ENCODE measurements around the gene VPS16. TPM values are rescaled to one million over a fixed set of nuclear protein-coding genes. Genes with fewer than 3 reads are reported as not detected.
A peak's percentile ranks its signal among the peaks of the same experiment; 100 is the strongest.

Gene VPS16
- total and polyA plus RNA-seq, 2 of the 13 experiments (the other 11 are each of a cell fraction or from before 2014, with no cell fraction given) = 34.2 to 35.4 TPM

DNA sequence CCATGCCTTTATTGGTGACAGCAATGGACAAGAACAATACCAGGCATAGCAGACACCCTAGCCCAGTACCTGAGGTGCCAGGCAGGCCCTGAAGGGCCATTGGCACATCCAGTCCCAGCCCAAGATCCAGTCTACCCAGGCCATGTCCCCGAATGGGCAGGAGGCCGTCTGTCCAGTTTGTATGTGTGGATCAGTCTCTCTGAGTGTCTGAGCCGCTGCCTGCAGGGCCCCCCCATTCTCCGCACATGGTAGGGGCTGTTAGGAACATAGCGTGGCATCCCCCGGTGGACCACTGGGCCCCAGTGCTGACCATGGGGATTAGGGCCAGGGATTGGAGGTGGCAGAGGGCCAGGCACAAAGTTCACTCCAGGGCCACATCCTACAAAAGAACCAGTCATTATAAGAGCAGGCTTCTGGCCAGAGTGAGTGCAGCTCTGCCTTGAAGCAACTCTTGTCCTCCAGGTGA is 5.2 kb upstream of the VPS16 start (continued):
- TF ChIP-seq ISX (CRISPR knock-in tag; conservative IDR thresholded peaks at IDR 0.05) = no peak
- TF ChIP-seq SOX13 (IDR thresholded peaks at IDR 0.05) = no peak
- TF ChIP-seq SOX13 (CRISPR knock-in tag; conservative IDR thresholded peaks at IDR 0.05 in 1 of 2, IDR thresholded peaks at IDR 0.05 in 1 of 2) = no peak
- no peak for TF ChIP-seq DNMT3B (CRISPR knock-in tag; conservative IDR thresholded peaks at IDR 0.05)
- no peak for TF ChIP-seq ZMYM3 (CRISPR knock-in tag; IDR thresholded peaks at IDR 0.05)
- TF ChIP-seq ZNF263 (CRISPR knock-in tag; IDR thresholded peaks at IDR 0.05) = no peak
- peak; percentile 73 for TF ChIP-seq HNF4A (CRISPR knock-in tag; IDR thresholded peaks at IDR 0.05)
- TF ChIP-seq, protein P1, sequence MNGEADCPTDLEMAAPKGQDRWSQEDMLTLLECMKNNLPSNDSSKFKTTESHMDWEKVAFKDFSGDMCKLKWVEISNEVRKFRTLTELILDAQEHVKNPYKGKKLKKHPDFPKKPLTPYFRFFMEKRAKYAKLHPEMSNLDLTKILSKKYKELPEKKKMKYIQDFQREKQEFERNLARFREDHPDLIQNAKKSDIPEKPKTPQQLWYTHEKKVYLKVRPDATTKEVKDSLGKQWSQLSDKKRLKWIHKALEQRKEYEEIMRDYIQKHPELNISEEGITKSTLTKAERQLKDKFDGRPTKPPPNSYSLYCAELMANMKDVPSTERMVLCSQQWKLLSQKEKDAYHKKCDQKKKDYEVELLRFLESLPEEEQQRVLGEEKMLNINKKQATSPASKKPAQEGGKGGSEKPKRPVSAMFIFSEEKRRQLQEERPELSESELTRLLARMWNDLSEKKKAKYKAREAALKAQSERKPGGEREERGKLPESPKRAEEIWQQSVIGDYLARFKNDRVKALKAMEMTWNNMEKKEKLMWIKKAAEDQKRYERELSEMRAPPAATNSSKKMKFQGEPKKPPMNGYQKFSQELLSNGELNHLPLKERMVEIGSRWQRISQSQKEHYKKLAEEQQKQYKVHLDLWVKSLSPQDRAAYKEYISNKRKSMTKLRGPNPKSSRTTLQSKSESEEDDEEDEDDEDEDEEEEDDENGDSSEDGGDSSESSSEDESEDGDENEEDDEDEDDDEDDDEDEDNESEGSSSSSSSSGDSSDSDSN (CRISPR knock-in tag; IDR thresholded peaks at IDR 0.05) = no peak
- no peak for TF ChIP-seq ZNF552 (CRISPR knock-in tag; IDR thresholded peaks at IDR 0.05; ENCODE audit: borderline replicate concordance)
- TF ChIP-seq KMT2B (CRISPR knock-in tag; IDR thresholded peaks at IDR 0.05) = no peak
- no peak for TF ChIP-seq ZNF780A (CRISPR knock-in tag; IDR thresholded peaks at IDR 0.05)
- peak; percentile 59; the same call in 1 of the 2 replicates for TF ChIP-seq ZNF7 (CRISPR knock-in tag; IDR thresholded peaks at IDR 0.05)
- no peak for TF ChIP-seq MAFK (conservative IDR thresholded peaks at IDR 0.05 in 1 of 2, IDR thresholded peaks at IDR 0.05 in 1 of 2; ENCODE audit: low read length in 2 of 2)
- TF ChIP-seq KMT2A (CRISPR knock-in tag; IDR thresholded peaks at IDR 0.05) = 0 out of 2 replicates have a peak, but pooled peaks have one; percentile 23
- peak; percentile 20; the same call in 1 of the 2 replicates for TF ChIP-seq HOXA3 (CRISPR knock-in tag; IDR thresholded peaks at IDR 0.05)
- TF ChIP-seq ZNF510 (CRISPR knock-in tag; IDR thresholded peaks at IDR 0.05; ENCODE audit: low read depth) = no peak
- no peak for TF ChIP-seq ZNF432 (CRISPR knock-in tag; IDR thresholded peaks at IDR 0.05; ENCODE audit: borderline replicate concordance)
- TF ChIP-seq ZBTB8A (CRISPR knock-in tag; IDR thresholded peaks at IDR 0.05; ENCODE audit: borderline replicate concordance, low read depth) = no peak
- TF ChIP-seq SIX1 (CRISPR knock-in tag; IDR thresholded peaks at IDR 0.05; ENCODE audit: borderline replicate concordance) = no peak
- TF ChIP-seq MED1 (CRISPR knock-in tag; IDR thresholded peaks at IDR 0.05) = no peak
- TF ChIP-seq ZNF225 (CRISPR knock-in tag; IDR thresholded peaks at IDR 0.05) = no peak
- TF ChIP-seq AKAP8 (CRISPR knock-in tag; IDR thresholded peaks at IDR 0.05) = no peak
- TF ChIP-seq, protein P2, sequence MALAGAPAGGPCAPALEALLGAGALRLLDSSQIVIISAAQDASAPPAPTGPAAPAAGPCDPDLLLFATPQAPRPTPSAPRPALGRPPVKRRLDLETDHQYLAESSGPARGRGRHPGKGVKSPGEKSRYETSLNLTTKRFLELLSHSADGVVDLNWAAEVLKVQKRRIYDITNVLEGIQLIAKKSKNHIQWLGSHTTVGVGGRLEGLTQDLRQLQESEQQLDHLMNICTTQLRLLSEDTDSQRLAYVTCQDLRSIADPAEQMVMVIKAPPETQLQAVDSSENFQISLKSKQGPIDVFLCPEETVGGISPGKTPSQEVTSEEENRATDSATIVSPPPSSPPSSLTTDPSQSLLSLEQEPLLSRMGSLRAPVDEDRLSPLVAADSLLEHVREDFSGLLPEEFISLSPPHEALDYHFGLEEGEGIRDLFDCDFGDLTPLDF (CRISPR knock-in tag; IDR thresholded peaks at IDR 0.05) = no peak
- TF ChIP-seq AGO2 (optimal IDR thresholded peaks at IDR 0.05; ENCODE audit: low read depth, low read length) = peak; percentile 64
- no peak for TF ChIP-seq WIZ (CRISPR knock-in tag; IDR thresholded peaks at IDR 0.05)
- TF ChIP-seq ZFAT (CRISPR knock-in tag; conservative IDR thresholded peaks at IDR 0.05) = no peak
- TF ChIP-seq SIN3A (IDR thresholded peaks at IDR 0.05; ENCODE audit: borderline replicate concordance, low read depth, low read length) = no peak
- TF ChIP-seq, protein P3, sequence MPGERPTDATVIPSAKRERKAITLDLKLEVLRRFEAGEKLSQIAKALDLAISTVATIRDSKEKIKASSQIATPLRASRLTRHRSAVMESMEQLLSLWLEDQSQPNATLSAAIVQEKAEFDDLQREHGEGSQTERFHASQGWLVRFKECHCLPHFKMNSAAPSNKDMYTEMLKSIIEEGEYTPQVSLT (CRISPR knock-in tag; IDR thresholded peaks at IDR 0.05; ENCODE audit: borderline replicate concordance, low read depth) = no peak
- peak; percentile 42; the same call in 1 of the 2 replicates for TF ChIP-seq ZBTB7B (CRISPR knock-in tag; IDR thresholded peaks at IDR 0.05)

All from HepG2 (cell line).